ENCODE results near the gene PON2. TPM values are rescaled to one million over a fixed set of nuclear protein-coding genes. Genes with fewer than 3 reads are reported as not detected.

The PON2 gene
- total RNA-seq, 1 experiment from 2014 or later, result 73.7 TPM

- Mint-ChIP-seq H3K27me3 (ENCODE audit: unreplicated experiment) (no peaks in the 10 kb centered on the region), H3K27ac (ENCODE audit: unreplicated experiment) (no peak overlapping the region), H3K4me1 (ENCODE audit: low read depth, unreplicated experiment) (no peaks in the 10 kb centered on the region), H3K9me3 (ENCODE audit: low read depth, unreplicated experiment) (no peaks in the 10 kb centered on the region), H3K4me3 (ENCODE audit: low read depth, unreplicated experiment) (no peak overlapping the region), H3K36me3 (ENCODE audit: insufficient read depth, unreplicated experiment) (no peaks in the 10 kb centered on the region)
- intact Hi-C loops (cut with micrococcal nuclease; ENCODE audit: unreplicated experiment), result no loop called here
- no TSS peak for BruUV-seq (replicated peaks)
- TF ChIP-seq, protein P1, sequence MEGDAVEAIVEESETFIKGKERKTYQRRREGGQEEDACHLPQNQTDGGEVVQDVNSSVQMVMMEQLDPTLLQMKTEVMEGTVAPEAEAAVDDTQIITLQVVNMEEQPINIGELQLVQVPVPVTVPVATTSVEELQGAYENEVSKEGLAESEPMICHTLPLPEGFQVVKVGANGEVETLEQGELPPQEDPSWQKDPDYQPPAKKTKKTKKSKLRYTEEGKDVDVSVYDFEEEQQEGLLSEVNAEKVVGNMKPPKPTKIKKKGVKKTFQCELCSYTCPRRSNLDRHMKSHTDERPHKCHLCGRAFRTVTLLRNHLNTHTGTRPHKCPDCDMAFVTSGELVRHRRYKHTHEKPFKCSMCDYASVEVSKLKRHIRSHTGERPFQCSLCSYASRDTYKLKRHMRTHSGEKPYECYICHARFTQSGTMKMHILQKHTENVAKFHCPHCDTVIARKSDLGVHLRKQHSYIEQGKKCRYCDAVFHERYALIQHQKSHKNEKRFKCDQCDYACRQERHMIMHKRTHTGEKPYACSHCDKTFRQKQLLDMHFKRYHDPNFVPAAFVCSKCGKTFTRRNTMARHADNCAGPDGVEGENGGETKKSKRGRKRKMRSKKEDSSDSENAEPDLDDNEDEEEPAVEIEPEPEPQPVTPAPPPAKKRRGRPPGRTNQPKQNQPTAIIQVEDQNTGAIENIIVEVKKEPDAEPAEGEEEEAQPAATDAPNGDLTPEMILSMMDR (IDR thresholded peaks at IDR 0.05; ENCODE audit: unreplicated experiment), result no peak
- DNase-seq, result no peak
- CTCF ChIA-PET, result interaction anchor here (0.9 kb wide), 1 partner anchor 80 kb away, joined by 3 read pairs; no protein-coding TSS in a partner anchor
Observed at GRCh38 chr7:95367606-95368005, 67.2 kb downstream of the PON2 start.

- TF ChIP-seq, protein P1 (IDR thresholded peaks at IDR 0.05; ENCODE audit: unreplicated experiment), result no peak
- H3K4me1 Mint-ChIP-seq (ENCODE audit: low read depth, unreplicated experiment), result no peaks in the 10 kb centered on the region
- DNase-seq, result no peak
- CTCF ChIA-PET, result no interaction called here
- no peak overlapping the region for H3K27ac Mint-ChIP-seq (ENCODE audit: unreplicated experiment)
- no peaks in the 10 kb centered on the region for H3K27me3 Mint-ChIP-seq (ENCODE audit: unreplicated experiment)
- BruUV-seq (replicated peaks), result no TSS peak
- no peaks in the 10 kb centered on the region for H3K9me3 Mint-ChIP-seq (ENCODE audit: low read depth, unreplicated experiment)
- intact Hi-C loops (cut with micrococcal nuclease; ENCODE audit: unreplicated experiment), result no loop called here
- H3K4me3 Mint-ChIP-seq (ENCODE audit: low read depth, unreplicated experiment), result no peak overlapping the region
- no peaks in the 10 kb centered on the region for H3K36me3 Mint-ChIP-seq (ENCODE audit: insufficient read depth, unreplicated experiment)
Observed at GRCh38 chr7:95365151-95365550, 69.7 kb downstream of the PON2 start.

DNA sequence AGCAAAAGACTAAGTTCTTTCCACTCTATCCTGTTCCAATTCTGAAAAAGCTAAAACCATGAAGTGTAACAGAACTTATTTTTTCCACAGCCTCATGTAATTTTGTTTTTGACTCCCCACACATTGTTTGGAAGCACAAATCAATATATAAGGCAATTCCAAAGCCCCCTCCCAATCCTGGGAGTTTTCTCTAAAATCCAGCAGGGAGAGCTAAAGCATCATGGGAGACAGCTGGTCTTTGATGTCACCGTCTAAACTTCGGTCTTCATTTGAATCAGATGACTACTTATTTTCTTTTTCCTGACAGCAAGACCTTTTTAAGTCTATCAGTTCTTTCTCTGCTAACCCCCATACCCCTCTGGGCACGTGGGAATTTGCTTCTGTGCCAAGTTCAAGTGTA is 77.2 kb downstream of the PON2 start:
- Mint-ChIP-seq H3K27me3 (ENCODE audit: unreplicated experiment) (no peaks in the 10 kb centered on the region), H3K36me3 (ENCODE audit: insufficient read depth, unreplicated experiment) (no peaks in the 10 kb centered on the region), H3K27ac (ENCODE audit: unreplicated experiment) (no peak overlapping the region), H3K9me3 (ENCODE audit: low read depth, unreplicated experiment) (no peaks in the 10 kb centered on the region), H3K4me3 (ENCODE audit: low read depth, unreplicated experiment) (no peak overlapping the region), H3K4me1 (ENCODE audit: low read depth, unreplicated experiment) (no peaks in the 10 kb centered on the region)
- intact Hi-C loops (cut with micrococcal nuclease; ENCODE audit: unreplicated experiment), result no loop called here
- TF ChIP-seq, protein P1 (IDR thresholded peaks at IDR 0.05; ENCODE audit: unreplicated experiment), result no peak
- no peak for DNase-seq
- no TSS peak for BruUV-seq (replicated peaks)
- CTCF ChIA-PET, result no interaction called here

Other genes with a start within 250 kb of the PON2 start
- 0.71 TPM in 1 of 2 replicates, not detected in the other for gene PON1, start 110.5 kb downstream of the PON2 start, total RNA-seq (2022)
- gene PON3, start 38.7 kb downstream of the PON2 start, total RNA-seq (2022), result 5.3 and 6.5 TPM in 2 replicates
- 0.47 TPM in 1 of 2 replicates, not detected in the other for gene ASB4, start 50.9 kb upstream of the PON2 start, total RNA-seq (2022)
- 6.5 and 7.1 TPM in 2 replicates for gene PDK4, start 161.5 kb upstream of the PON2 start, total RNA-seq (2022)